ENCODE results near the gene RNF13. TPM values are rescaled to one million over a fixed set of nuclear protein-coding genes. Genes with fewer than 3 reads are reported as not detected.
A peak's percentile ranks its signal among the peaks of the same experiment; 100 is the strongest.

Gene RNF13
- total RNA-seq, 3 donors from 2014 or later, result 95.0 to 142 (median 114) TPM

- no peaks in the 10 kb centered on the region for H3K36me3 ChIP-seq
- no peaks in the 10 kb centered on the region for H3K9me3 ChIP-seq
- H3K27me3 ChIP-seq, result no peaks in the 10 kb centered on the region
- H3K27ac ChIP-seq, result no peak overlapping the region
- TF ChIP-seq POLR2A (IDR thresholded peaks at IDR 0.05) (no peak), POLR2AphosphoS5 (IDR thresholded peaks at IDR 0.05) (no peak), CTCF (IDR thresholded peaks at IDR 0.05) (no peak)
- DNase-seq (ENCODE audit: low spot score in 2 of 2), result no peak
- no peaks in the 10 kb centered on the region for H3K4me1 ChIP-seq
- H3K4me3 ChIP-seq, result no peak overlapping the region
- intact Hi-C loops (cut with DNase I; ENCODE audit: low total_unique reads), result no loop called here
These were observed 35.4 kb upstream of the RNF13 start for GRCh38 chr3:149777414-149778214.

GRCh38 chr3:149781211-149781610 is 31.8 kb upstream of the RNF13 start:
- Histone ChIP-seq H3K27me3 (no peaks in the 10 kb centered on the region), H3K27ac (no peak overlapping the region), H3K4me3 (no peak overlapping the region), H3K9me3 (no peaks in the 10 kb centered on the region), H3K4me1 (no peaks in the 10 kb centered on the region), H3K36me3 (no peaks in the 10 kb centered on the region)
- intact Hi-C loops (cut with DNase I; ENCODE audit: low total_unique reads), result no loop called here
- no peak for TF ChIP-seq POLR2A (IDR thresholded peaks at IDR 0.05)
- no peak for TF ChIP-seq CTCF (IDR thresholded peaks at IDR 0.05)
- TF ChIP-seq POLR2AphosphoS5 (IDR thresholded peaks at IDR 0.05), result no peak
- DNase-seq (ENCODE audit: low spot score in 2 of 2), result no peak

DNA sequence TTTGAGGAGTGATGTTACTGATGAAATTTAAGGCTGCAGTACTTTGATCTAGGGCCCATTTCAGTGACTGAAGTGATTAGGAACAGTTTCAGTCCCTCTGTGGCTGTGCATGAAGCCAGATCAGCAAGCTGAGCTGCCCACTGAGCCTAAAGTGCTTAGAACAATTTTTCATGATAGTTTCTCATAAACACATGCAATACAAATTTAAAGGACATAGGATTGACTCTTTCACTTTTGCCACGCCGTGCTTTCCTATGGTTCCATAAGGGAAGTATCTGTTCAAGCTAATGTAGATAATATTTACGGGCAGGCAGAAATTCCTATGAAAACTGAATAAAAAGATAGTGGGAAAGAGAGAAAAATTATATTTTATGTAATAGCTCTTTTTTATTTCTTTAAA is 31.3 kb upstream of the RNF13 start:
- Histone ChIP-seq H3K4me1 (no peaks in the 10 kb centered on the region), H3K36me3 (no peaks in the 10 kb centered on the region), H3K27ac (no peak overlapping the region), H3K9me3 (no peaks in the 10 kb centered on the region), H3K4me3 (no peak overlapping the region), H3K27me3 (no peaks in the 10 kb centered on the region)
- no peak for DNase-seq (ENCODE audit: low spot score in 2 of 2)
- intact Hi-C loops (cut with DNase I; ENCODE audit: low total_unique reads), result no loop called here
- TF ChIP-seq POLR2A (IDR thresholded peaks at IDR 0.05) (no peak), POLR2AphosphoS5 (IDR thresholded peaks at IDR 0.05) (no peak)

DNA sequence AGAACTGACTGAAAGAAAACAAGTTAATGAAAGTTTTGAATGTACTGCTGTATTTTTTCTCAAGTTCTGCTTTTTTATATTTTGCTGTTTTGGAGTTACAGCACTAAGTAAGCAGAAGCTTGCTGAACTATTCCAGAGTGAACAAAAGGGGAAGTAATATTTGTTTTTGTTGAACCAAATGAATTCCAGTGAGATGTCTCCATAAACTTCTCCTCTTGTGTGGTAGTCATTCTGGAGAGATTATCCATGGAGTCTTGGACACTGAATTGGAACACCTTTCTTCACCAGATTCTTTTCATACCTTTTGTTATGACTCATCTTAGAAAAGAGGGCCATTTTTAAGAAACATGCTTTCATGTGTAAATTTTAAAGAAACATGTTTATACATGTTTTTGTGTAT is 29.4 kb upstream of the RNF13 start:
- Histone ChIP-seq H3K27ac (peak overlapping the region in 1 of 2 donors; percentile 1), H3K4me1 (no peaks in the 10 kb centered on the region), H3K9me3 (no peaks in the 10 kb centered on the region), H3K27me3 (no peaks in the 10 kb centered on the region), H3K36me3 (no peaks in the 10 kb centered on the region), H3K4me3 (no peak overlapping the region)
- TF ChIP-seq POLR2A (IDR thresholded peaks at IDR 0.05) (no peak), POLR2AphosphoS5 (IDR thresholded peaks at IDR 0.05) (no peak), CTCF (IDR thresholded peaks at IDR 0.05) (no peak)
- DNase-seq (ENCODE audit: low spot score in 2 of 2), result no peak
- intact Hi-C loops (cut with DNase I; ENCODE audit: low total_unique reads), result no loop called here

GRCh38 chr3:149784064-149784704 is 28.8 kb upstream of the RNF13 start:
- no peaks in the 10 kb centered on the region for H3K27me3 ChIP-seq
- no peaks in the 10 kb centered on the region for H3K4me1 ChIP-seq
- intact Hi-C loops (cut with DNase I; ENCODE audit: low total_unique reads), result no loop called here
- no peak overlapping the region for H3K4me3 ChIP-seq
- no peaks in the 10 kb centered on the region for H3K9me3 ChIP-seq
- no peaks in the 10 kb centered on the region for H3K36me3 ChIP-seq
- DNase-seq (ENCODE audit: low spot score in 2 of 2), result no peak
- no peak for TF ChIP-seq POLR2A (IDR thresholded peaks at IDR 0.05)
- TF ChIP-seq POLR2AphosphoS5 (IDR thresholded peaks at IDR 0.05), result no peak
- no peak for TF ChIP-seq CTCF (IDR thresholded peaks at IDR 0.05)
- peak overlapping the region; percentile 1 to 63 for H3K27ac ChIP-seq

Measured in breast epithelium (tissue), 4 donors.